Neural progenitor cell (in vitro differentiated cells): ENCODE results near the gene NT5DC1. TPM values are rescaled to one million over a fixed set of nuclear protein-coding genes. Genes with fewer than 3 reads are reported as not detected.

Experiments used
- DNase-seq: peaks from one replicate; pipeline ENCODE4 v3.0.0-alpha.2; 2016; ENCODE audit warnings: low spot score
- H2AFZ ChIP-seq: fragments of 200-600 bp; sonication (generic); replicated peaks from 2 replicates; pipeline ENCODE4 v1.6.1; 2016; ENCODE audit warnings: antibody characterized with exemption
- H3F3A ChIP-seq: fragments of 200-600 bp; sonication (generic); 2 replicates; pipeline ENCODE4 v1.6.1; 2016; ENCODE audit warnings: antibody characterized with exemption, low read depth
- H3K27ac ChIP-seq: fragments of 200-600 bp; sonication (generic); 2 replicates; pipeline ENCODE4 v1.5.1; 2016; ENCODE audit warnings: mild to moderate bottlenecking
- H3K27me3 ChIP-seq: fragments of 200-600 bp; sonication (generic); 2 replicates; pipeline ENCODE4 v1.6.1; 2016; ENCODE audit warnings: mild to moderate bottlenecking, moderate library complexity
- H3K36me3 ChIP-seq: fragments of 200-600 bp; sonication (generic); 2 replicates; pipeline ENCODE4 v1.5.1; 2016
- H3K4me1 ChIP-seq: fragments of 200-600 bp; sonication (generic); 2 replicates; pipeline ENCODE4 v1.6.1; 2016; ENCODE audit warnings: mixed run types
- H3K4me2 ChIP-seq: fragments of 200-600 bp; sonication (generic); 2 replicates; pipeline ENCODE4 v1.6.1; 2016
- H3K4me3 ChIP-seq: fragments of 200-600 bp; sonication (generic); 2 replicates; pipeline ENCODE4 v1.5.1; 2016
- H3K79me2 ChIP-seq: fragments of 200-600 bp; sonication (generic); 2 replicates; pipeline ENCODE4 v1.6.1; 2016; ENCODE audit warnings: low read depth
- H3K9ac ChIP-seq: fragments of 200-600 bp; sonication (generic); 2 replicates; pipeline ENCODE4 v1.6.1; 2016
- H3K9me3 ChIP-seq: fragments of 200-600 bp; sonication (generic); 2 replicates; pipeline ENCODE4 v1.5.1; 2016; ENCODE audit warnings: low read depth
- H4K20me1 ChIP-seq: fragments of 200-600 bp; sonication (generic); 2 replicates; pipeline ENCODE4 v1.6.1; 2016; ENCODE audit warnings: low read depth
- H3K27ac Mint-ChIP-seq: 3 replicates; pipeline ENCODE4 v1.8.0; 2021; ENCODE audit warnings: mixed read lengths
- H3K27me3 Mint-ChIP-seq: 2 replicates; pipeline ENCODE4 v1.8.0; 2022; ENCODE audit warnings: low read depth, mild to moderate bottlenecking, inconsistent platforms, moderate library complexity, mixed read lengths; ENCODE audit not compliant: insufficient read depth
- H3K36me3 Mint-ChIP-seq: 3 replicates; pipeline ENCODE4 v1.8.0; 2021; ENCODE audit warnings: mixed read lengths
- H3K4me1 Mint-ChIP-seq: 3 replicates; pipeline ENCODE4 v1.8.0; 2021; ENCODE audit warnings: mixed read lengths
- H3K4me3 Mint-ChIP-seq: 3 replicates; pipeline ENCODE4 v1.8.0; 2021; ENCODE audit warnings: mild to moderate bottlenecking, moderate library complexity, mixed read lengths
- H3K9me3 Mint-ChIP-seq: 3 replicates; pipeline ENCODE4 v1.8.0; 2020; ENCODE audit warnings: mixed read lengths
- EZH2 ChIP-seq: fragments of 200-600 bp; sonication (generic); IDR thresholded peaks from 2 replicates; pipeline ENCODE4 v1.6.1; 2017; ENCODE audit warnings: antibody characterized with exemption, mild to moderate bottlenecking, moderate library complexity
- EZH2phosphoT487 ChIP-seq: fragments of 200-600 bp; sonication (generic); IDR thresholded peaks from 2 replicates; pipeline ENCODE4 v1.6.1; 2017; ENCODE audit warnings: antibody characterized with exemption
- total RNA-seq: library from RNA; depleted of rRNA; stranded (reverse); fragments of >200 nt; gene quantifications from 2 replicates; pipeline ENCODE4 v1.2.3, GENCODE V29; 2015; ENCODE audit warnings: low replicate concordance
- TF ChIP-seq, protein P1 (sequence below): fragments of 200-600 bp; sonication (generic); IDR thresholded peaks from 2 replicates; pipeline ENCODE4 v1.5.1; 2017; ENCODE audit warnings: antibody characterized with exemption, mild to moderate bottlenecking

Gene NT5DC1
- total RNA-seq, 1 donor from 2014 or later = 19.3 TPM

DNA sequence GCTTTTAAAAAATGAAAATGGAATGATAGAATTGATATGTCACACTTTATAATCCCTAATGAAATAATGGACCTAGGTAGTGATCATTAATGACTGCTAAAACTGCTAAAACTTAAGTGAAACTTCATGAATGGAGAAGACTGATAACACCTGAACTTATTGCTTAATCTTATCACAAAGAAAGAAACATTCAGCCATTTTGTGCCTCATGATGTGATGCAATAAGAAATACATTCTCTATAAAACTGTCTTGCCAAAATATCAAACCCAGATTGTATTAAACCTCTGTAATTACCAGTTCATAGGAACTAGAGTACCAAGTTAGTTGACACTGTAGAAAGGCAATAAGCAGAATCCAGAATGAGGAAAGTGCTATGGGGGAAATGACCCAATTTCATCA, 79.7 kb downstream of the NT5DC1 start:
- no peak for DNase-seq
- Histone ChIP-seq H3K27me3 (no peaks in the 10 kb centered on the region), H2AFZ (no peak overlapping the region), H3K9ac (no peak overlapping the region), H3K79me2 (no peaks in the 10 kb centered on the region), H4K20me1 (peaks cover 4% of the 10 kb centered on the region), H3K4me2 (no peak overlapping the region), H3F3A (no peaks in the 10 kb centered on the region), H3K36me3 (peaks cover 4% of the 10 kb centered on the region), H3K9me3 (no peaks in the 10 kb centered on the region), H3K27ac (no peak overlapping the region), H3K4me3 (no peak overlapping the region), H3K4me1 (peaks cover 7% of the 10 kb centered on the region)
- H3K36me3 Mint-ChIP-seq = peaks cover 6% of the 10 kb centered on the region
- no peaks in the 10 kb centered on the region for H3K27me3 Mint-ChIP-seq
- H3K4me3 Mint-ChIP-seq = no peak overlapping the region
- no peak overlapping the region for H3K27ac Mint-ChIP-seq
- H3K4me1 Mint-ChIP-seq = no peaks in the 10 kb centered on the region
- TF ChIP-seq EZH2 = no peak
- TF ChIP-seq, protein P1, sequence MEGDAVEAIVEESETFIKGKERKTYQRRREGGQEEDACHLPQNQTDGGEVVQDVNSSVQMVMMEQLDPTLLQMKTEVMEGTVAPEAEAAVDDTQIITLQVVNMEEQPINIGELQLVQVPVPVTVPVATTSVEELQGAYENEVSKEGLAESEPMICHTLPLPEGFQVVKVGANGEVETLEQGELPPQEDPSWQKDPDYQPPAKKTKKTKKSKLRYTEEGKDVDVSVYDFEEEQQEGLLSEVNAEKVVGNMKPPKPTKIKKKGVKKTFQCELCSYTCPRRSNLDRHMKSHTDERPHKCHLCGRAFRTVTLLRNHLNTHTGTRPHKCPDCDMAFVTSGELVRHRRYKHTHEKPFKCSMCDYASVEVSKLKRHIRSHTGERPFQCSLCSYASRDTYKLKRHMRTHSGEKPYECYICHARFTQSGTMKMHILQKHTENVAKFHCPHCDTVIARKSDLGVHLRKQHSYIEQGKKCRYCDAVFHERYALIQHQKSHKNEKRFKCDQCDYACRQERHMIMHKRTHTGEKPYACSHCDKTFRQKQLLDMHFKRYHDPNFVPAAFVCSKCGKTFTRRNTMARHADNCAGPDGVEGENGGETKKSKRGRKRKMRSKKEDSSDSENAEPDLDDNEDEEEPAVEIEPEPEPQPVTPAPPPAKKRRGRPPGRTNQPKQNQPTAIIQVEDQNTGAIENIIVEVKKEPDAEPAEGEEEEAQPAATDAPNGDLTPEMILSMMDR = no peak
- no peak for TF ChIP-seq EZH2phosphoT487
- peaks cover 8% of the 10 kb centered on the region for H3K9me3 Mint-ChIP-seq

- no peaks in the 10 kb centered on the region for H3K79me2 ChIP-seq
- TF ChIP-seq EZH2 (no peak), EZH2phosphoT487 (no peak)
- TF ChIP-seq, protein P1 = no peak
- H3K36me3 Mint-ChIP-seq = no peaks in the 10 kb centered on the region
- no peak overlapping the region for H3K4me2 ChIP-seq
- no peaks in the 10 kb centered on the region for H3K9me3 Mint-ChIP-seq
- no peaks in the 10 kb centered on the region for H3K27me3 ChIP-seq
- H3K4me1 Mint-ChIP-seq = no peaks in the 10 kb centered on the region
- no peaks in the 10 kb centered on the region for H3K4me1 ChIP-seq
- no peak overlapping the region for H3K4me3 ChIP-seq
- no peak overlapping the region for H3K27ac ChIP-seq
- H2AFZ ChIP-seq = no peak overlapping the region
- H3K27ac Mint-ChIP-seq = no peak overlapping the region
- no peak for DNase-seq
- no peaks in the 10 kb centered on the region for H3K27me3 Mint-ChIP-seq
- no peaks in the 10 kb centered on the region for H3K9me3 ChIP-seq
- H3K36me3 ChIP-seq = no peaks in the 10 kb centered on the region
- H4K20me1 ChIP-seq = no peaks in the 10 kb centered on the region
- no peaks in the 10 kb centered on the region for H3F3A ChIP-seq
- no peak overlapping the region for H3K9ac ChIP-seq
- H3K4me3 Mint-ChIP-seq = no peak overlapping the region
These were observed 88.8 kb downstream of the NT5DC1 start for GRCh38 chr6:116189472-116189871.

DNA sequence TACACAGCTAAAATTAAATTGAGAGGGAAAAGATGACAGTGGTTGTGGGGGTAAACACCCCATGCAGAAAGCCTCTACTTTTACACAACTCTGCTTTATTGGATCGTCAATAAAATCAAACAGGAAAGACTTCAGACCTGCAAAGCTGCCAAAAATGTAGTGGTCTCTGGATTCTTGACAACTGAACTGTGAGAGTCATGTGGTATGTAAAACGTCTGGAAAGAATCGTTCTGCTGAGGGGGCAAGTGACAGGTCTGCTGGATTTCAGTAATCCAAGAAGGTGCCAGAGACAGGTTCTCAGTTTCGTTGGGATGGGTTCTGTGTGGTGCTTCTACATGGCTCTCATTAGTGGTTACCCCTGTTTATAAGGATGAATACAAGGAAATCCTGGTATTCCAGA, 89.9 kb downstream of the NT5DC1 start:
- Histone ChIP-seq H3K36me3 (no peaks in the 10 kb centered on the region), H3K9ac (no peak overlapping the region), H4K20me1 (no peaks in the 10 kb centered on the region), H2AFZ (no peak overlapping the region), H3K9me3 (no peaks in the 10 kb centered on the region), H3K79me2 (no peaks in the 10 kb centered on the region), H3K4me1 (no peaks in the 10 kb centered on the region), H3K4me3 (no peak overlapping the region), H3K27ac (no peak overlapping the region), H3K4me2 (no peak overlapping the region), H3F3A (no peaks in the 10 kb centered on the region), H3K27me3 (no peaks in the 10 kb centered on the region)
- TF ChIP-seq EZH2phosphoT487 = no peak
- TF ChIP-seq EZH2 = no peak
- Mint-ChIP-seq H3K27me3 (no peaks in the 10 kb centered on the region), H3K4me1 (no peaks in the 10 kb centered on the region), H3K36me3 (no peaks in the 10 kb centered on the region), H3K27ac (no peak overlapping the region), H3K4me3 (no peak overlapping the region), H3K9me3 (no peaks in the 10 kb centered on the region)
- DNase-seq = no peak

DNA sequence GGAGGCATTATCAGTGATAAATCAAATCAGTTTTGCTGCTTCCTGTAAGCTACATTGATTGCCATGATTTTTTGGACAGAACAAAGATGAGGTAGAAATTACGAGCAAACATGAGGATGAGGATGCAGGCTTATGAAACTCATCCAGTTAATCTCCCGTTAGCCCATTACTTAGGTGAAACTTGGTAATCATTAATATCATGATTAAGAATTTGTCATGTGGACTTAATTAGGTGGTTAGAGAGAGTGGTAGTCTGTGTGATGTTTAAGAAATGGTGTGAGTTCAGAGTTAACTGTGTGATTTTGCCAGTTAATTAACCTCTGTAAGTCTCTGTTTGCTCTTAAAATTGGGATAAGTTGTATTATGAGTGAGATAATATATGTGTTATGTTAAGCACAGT, 91.2 kb downstream of the NT5DC1 start:
- no peaks in the 10 kb centered on the region for H3K9me3 Mint-ChIP-seq
- Histone ChIP-seq H3K9me3 (no peaks in the 10 kb centered on the region), H3K4me3 (no peak overlapping the region), H3K27ac (no peak overlapping the region), H3K36me3 (no peaks in the 10 kb centered on the region), H3F3A (no peaks in the 10 kb centered on the region), H3K4me1 (no peaks in the 10 kb centered on the region), H3K4me2 (no peak overlapping the region), H2AFZ (no peak overlapping the region), H3K9ac (no peak overlapping the region), H3K79me2 (no peaks in the 10 kb centered on the region), H3K27me3 (no peaks in the 10 kb centered on the region), H4K20me1 (no peaks in the 10 kb centered on the region)
- H3K4me3 Mint-ChIP-seq = no peak overlapping the region
- no peaks in the 10 kb centered on the region for H3K27me3 Mint-ChIP-seq
- H3K36me3 Mint-ChIP-seq = no peaks in the 10 kb centered on the region
- no peaks in the 10 kb centered on the region for H3K4me1 Mint-ChIP-seq
- H3K27ac Mint-ChIP-seq = no peak overlapping the region
- no peak for DNase-seq
- TF ChIP-seq EZH2 (no peak), EZH2phosphoT487 (no peak)
- TF ChIP-seq, protein P1 = no peak
